Chondrocyte (in vitro differentiated cells): ENCODE data around the gene CMC2. TPM values are rescaled to one million over a fixed set of nuclear protein-coding genes. Genes with fewer than 3 reads are reported as not detected.

Experiments
- DNase-seq: peaks from one replicate; pipeline ENCODE4 v3.0.0; 2021; ENCODE audit warnings: mixed read lengths, low spot score
- H3K27ac Mint-ChIP-seq: one replicate; pipeline ENCODE4 v1.8.0; 2021; ENCODE audit warnings: mild to moderate bottlenecking, moderate library complexity, mixed read lengths; ENCODE audit not compliant: unreplicated experiment
- H3K27me3 Mint-ChIP-seq: 2 replicates; pipeline ENCODE4 v1.8.0; 2021; ENCODE audit warnings: low read depth, mixed read lengths
- H3K36me3 Mint-ChIP-seq: 2 replicates; pipeline ENCODE4 v1.8.0; 2021; ENCODE audit warnings: low read depth, mixed read lengths
- H3K4me1 Mint-ChIP-seq: 2 replicates; pipeline ENCODE4 v1.8.0; 2021; ENCODE audit warnings: low read depth, mild to moderate bottlenecking, mixed read lengths
- H3K4me3 Mint-ChIP-seq: one replicate; pipeline ENCODE4 v1.8.0; 2021; ENCODE audit warnings: mild to moderate bottlenecking, moderate library complexity, mixed read lengths; ENCODE audit not compliant: unreplicated experiment
- H3K9me3 Mint-ChIP-seq: 2 replicates; pipeline ENCODE4 v1.8.0; 2021; ENCODE audit warnings: low read depth, mixed read lengths
- total RNA-seq: library from RNA; stranded (reverse); gene quantifications from 3 replicates; pipeline ENCODE4 v1.2.1, GENCODE V29; 2021
- TF ChIP-seq, protein P1 (sequence below): fragments of 200-600 bp; sonication (generic); IDR thresholded peaks from 2 replicates; pipeline ENCODE4 v1.5.0; 2021; ENCODE audit warnings: antibody characterized with exemption, mild to moderate bottlenecking, moderate library complexity

Gene CMC2
- total RNA-seq, 1 donor from 2014 or later = 45.8 TPM

DNA sequence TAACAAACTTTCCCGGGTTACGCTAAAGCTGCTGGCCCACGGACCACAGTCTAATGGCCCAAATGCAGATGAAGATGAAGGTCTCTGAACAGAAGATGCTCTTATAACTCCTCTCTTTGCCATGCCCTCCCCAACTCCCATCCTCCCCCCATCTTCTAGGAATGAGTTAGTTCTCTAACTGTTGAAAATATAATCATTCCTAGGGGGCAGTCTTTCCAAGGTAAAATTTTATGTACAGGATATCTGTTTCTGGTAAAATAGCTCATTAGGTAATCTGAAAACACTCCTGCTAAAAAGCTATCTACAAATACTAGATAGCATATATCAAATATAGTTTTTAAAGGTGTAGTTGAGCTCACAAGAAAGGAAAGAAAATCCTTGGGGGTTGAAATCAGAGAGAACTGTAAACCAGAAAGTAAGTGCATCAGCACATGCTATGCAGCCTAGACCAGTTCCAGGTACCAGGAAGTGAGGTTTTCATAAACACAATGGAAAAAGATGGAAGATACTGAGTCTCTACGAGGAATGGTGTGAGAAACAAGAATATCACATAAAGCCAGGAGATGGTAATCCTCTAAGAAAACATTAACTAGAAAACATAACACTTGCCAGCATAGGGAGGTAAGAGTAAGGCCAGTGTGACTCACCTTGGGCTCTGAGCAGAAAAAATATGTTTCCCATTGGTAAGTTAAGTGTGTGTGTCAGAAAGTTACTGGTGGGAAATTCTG lies 38.1 kb downstream of the CMC2 start:
- no peak for DNase-seq
- Mint-ChIP-seq H3K36me3 (peaks cover 6% of the 10 kb centered on the region), H3K9me3 (no peaks in the 10 kb centered on the region), H3K27me3 (no peaks in the 10 kb centered on the region), H3K4me3 (no peak overlapping the region), H3K27ac (no peak overlapping the region), H3K4me1 (peaks cover 9% of the 10 kb centered on the region)
- TF ChIP-seq, protein P1, sequence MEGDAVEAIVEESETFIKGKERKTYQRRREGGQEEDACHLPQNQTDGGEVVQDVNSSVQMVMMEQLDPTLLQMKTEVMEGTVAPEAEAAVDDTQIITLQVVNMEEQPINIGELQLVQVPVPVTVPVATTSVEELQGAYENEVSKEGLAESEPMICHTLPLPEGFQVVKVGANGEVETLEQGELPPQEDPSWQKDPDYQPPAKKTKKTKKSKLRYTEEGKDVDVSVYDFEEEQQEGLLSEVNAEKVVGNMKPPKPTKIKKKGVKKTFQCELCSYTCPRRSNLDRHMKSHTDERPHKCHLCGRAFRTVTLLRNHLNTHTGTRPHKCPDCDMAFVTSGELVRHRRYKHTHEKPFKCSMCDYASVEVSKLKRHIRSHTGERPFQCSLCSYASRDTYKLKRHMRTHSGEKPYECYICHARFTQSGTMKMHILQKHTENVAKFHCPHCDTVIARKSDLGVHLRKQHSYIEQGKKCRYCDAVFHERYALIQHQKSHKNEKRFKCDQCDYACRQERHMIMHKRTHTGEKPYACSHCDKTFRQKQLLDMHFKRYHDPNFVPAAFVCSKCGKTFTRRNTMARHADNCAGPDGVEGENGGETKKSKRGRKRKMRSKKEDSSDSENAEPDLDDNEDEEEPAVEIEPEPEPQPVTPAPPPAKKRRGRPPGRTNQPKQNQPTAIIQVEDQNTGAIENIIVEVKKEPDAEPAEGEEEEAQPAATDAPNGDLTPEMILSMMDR = no peak

DNA sequence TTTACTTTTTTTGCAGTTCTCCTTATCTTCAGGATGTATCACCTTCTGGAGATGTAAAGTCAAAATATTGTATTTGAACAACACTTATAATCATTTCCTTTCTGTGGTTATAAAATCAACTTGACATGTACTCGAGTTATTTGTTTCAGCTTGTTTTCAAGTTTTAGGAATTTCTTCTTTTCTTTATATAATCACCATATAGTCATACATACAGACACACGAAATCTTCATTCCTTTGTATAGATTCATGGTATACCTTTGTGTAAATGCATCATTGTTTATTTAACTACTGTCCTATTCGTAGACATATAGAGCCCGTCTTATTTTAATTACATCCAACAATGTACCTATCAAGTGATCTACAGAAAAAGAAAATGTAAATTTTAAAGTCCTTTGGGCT lies 40.1 kb downstream of the CMC2 start:
- DNase-seq = no peak
- Mint-ChIP-seq H3K4me1 (peaks cover 9% of the 10 kb centered on the region), H3K9me3 (peaks cover 2% of the 10 kb centered on the region), H3K4me3 (no peak overlapping the region), H3K36me3 (peaks cover 9% of the 10 kb centered on the region), H3K27me3 (no peaks in the 10 kb centered on the region), H3K27ac (no peak overlapping the region)
- TF ChIP-seq, protein P1 = no peak

DNA sequence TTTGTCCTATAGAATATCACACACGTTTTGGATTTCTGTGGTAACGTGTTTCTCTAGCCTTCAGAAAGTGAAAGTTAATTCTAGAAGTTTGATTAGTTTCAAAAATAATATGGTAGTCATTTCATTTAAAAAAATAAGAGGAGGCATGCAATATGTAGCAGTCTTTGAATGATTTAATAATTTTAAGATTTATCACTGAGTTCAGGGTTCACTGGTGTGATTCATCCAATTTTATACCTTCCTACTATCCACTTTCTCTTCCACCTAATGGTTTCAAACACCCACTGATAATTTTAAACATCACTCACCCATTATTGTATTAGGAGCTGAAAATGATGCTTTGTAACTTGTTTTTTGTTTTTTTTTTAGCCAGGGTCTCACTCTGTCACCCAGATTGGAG lies 42.3 kb downstream of the CMC2 start:
- H3K9me3 Mint-ChIP-seq = peaks cover 24% of the 10 kb centered on the region
- H3K4me3 Mint-ChIP-seq = no peak overlapping the region

DNA sequence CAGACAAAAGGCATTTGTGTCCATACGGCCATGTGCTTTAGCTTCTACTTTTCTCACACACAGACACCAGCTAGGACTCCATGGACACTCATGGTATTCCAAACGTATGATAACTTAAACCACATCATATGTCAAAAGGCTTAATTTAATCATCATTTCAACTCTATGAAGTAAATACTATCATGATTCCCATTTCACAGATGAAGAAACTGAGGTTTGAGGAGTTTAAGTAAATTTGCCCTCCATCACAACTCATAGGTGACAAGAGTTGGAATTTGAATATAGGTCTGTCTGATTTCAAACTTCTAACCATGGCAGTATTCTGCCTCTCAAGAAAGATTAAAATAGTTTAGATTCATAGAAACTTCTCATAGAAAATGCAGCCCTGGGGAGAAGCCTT lies 43.8 kb downstream of the CMC2 start:
- H3K36me3 Mint-ChIP-seq = peaks cover 20% of the 10 kb centered on the region
- H3K4me1 Mint-ChIP-seq = no peaks in the 10 kb centered on the region
- H3K27ac Mint-ChIP-seq = no peak overlapping the region
- TF ChIP-seq, protein P1 = no peak
- no peak for DNase-seq
- peaks cover 39% of the 10 kb centered on the region for H3K9me3 Mint-ChIP-seq
- no peak overlapping the region for H3K4me3 Mint-ChIP-seq
- no peaks in the 10 kb centered on the region for H3K27me3 Mint-ChIP-seq

More for the DNA sequence above, 42.3 kb downstream of the CMC2 start:
- TF ChIP-seq, protein P1 = no peak
- H3K4me1 Mint-ChIP-seq = peaks cover 8% of the 10 kb centered on the region
- no peaks in the 10 kb centered on the region for H3K27me3 Mint-ChIP-seq
- peaks cover 21% of the 10 kb centered on the region for H3K36me3 Mint-ChIP-seq
- DNase-seq = no peak
- H3K27ac Mint-ChIP-seq = no peak overlapping the region

- Mint-ChIP-seq H3K4me1 (no peaks in the 10 kb centered on the region), H3K27me3 (no peaks in the 10 kb centered on the region), H3K27ac (no peak overlapping the region), H3K4me3 (no peak overlapping the region), H3K9me3 (peaks cover 61% of the 10 kb centered on the region), H3K36me3 (peaks cover 30% of the 10 kb centered on the region)
- TF ChIP-seq, protein P1 = no peak
- no peak for DNase-seq
Observed at GRCh38 chr16:80958284-80958683, 48.4 kb downstream of the CMC2 start.
